PC-3 (cell line): Measurements from ENCODE around the gene LYVE1. TPM values are rescaled to one million over a fixed set of nuclear protein-coding genes. Genes with fewer than 3 reads are reported as not detected.

ENCODE experiments used
- ATAC-seq: fragments of 200-7000 bp; cut with Tn5 transposase; 2 replicates; pipeline ENCODE4 v1.9.1; 2020; ENCODE audit warnings: mild to moderate bottlenecking, moderate library complexity
- Bru-seq: library from RNA; stranded (reverse); fragments of 400-500 nt; gene quantifications from one replicate; lab custom pipeline; 2021; lab: Mats Ljungman, UMichigan
- BruChase-seq, 2 experiments: library from RNA; stranded (reverse); fragments of 400-500 nt; gene quantifications; one replicate each; lab custom pipeline; 2021; lab: Mats Ljungman, UMichigan
- BruUV-seq: library from RNA; stranded (reverse); fragments of 400-500 nt; replicated peaks from 2 replicates; lab custom pipeline; 2021; lab: Mats Ljungman, UMichigan
- CTCF ChIA-PET: fragments of 300-600 bp; sonication (Branson Sonifier 250); formaldehyde crosslinking; loops from one replicate; lab custom pipeline; 2022; ENCODE audit warnings: antibody characterized with exemption; lab: Charles Lee
- POLR2A ChIA-PET: fragments of 300-600 bp; sonication (Branson Sonifier 250); formaldehyde crosslinking; loops from one replicate; lab custom pipeline; 2022; ENCODE audit warnings: antibody characterized with exemption; ENCODE audit not compliant: unreplicated experiment; lab: Charles Lee
- DNase-seq: peaks from one replicate; pipeline ENCODE4 v3.0.0-alpha.2; 2015
- H2AFZ ChIP-seq: fragments of 300-600 bp; sonication (generic); 2 replicates; pipeline ENCODE4 v1.6.0; 2016; ENCODE audit warnings: antibody characterized with exemption, low read length
- H3F3A ChIP-seq: fragments of 300-600 bp; sonication (generic); one replicate; pipeline ENCODE4 v1.6.0; 2017; ENCODE audit warnings: antibody characterized with exemption, low read length, control low read depth, mild to moderate bottlenecking; ENCODE audit not compliant: unreplicated experiment
- H3K27ac ChIP-seq: fragments of 300-600 bp; sonication (generic); 2 replicates; pipeline ENCODE4 v1.5.1; 2016; ENCODE audit warnings: mild to moderate bottlenecking, low read length
- H3K27me3 ChIP-seq: fragments of 300-600 bp; sonication (generic); 2 replicates; pipeline ENCODE4 v1.6.1; 2016; ENCODE audit warnings: low read length, mixed read lengths
- H3K36me3 ChIP-seq: fragments of 300-600 bp; sonication (generic); 2 replicates; pipeline ENCODE4 v1.6.1; 2016; ENCODE audit warnings: low read depth, mixed run types, low read length, mixed read lengths
- H3K4me1 ChIP-seq: fragments of 300-600 bp; sonication (generic); 2 replicates; pipeline ENCODE4 v1.5.1; 2016; ENCODE audit warnings: low read length; ENCODE audit not compliant: insufficient read depth
- H3K4me2 ChIP-seq: fragments of 300-600 bp; sonication (generic); 2 replicates; pipeline ENCODE4 v1.6.0; 2016; ENCODE audit warnings: low read length
- H3K4me3 ChIP-seq: fragments of 300-600 bp; sonication (generic); 2 replicates; pipeline ENCODE4 v1.5.1; 2016; ENCODE audit warnings: mild to moderate bottlenecking, low read length, mixed read lengths
- H3K79me2 ChIP-seq: fragments of 300-600 bp; sonication (generic); 2 replicates; pipeline ENCODE4 v1.6.1; 2017; ENCODE audit warnings: low read length, mixed read lengths
- H3K9ac ChIP-seq: fragments of 300-600 bp; sonication (generic); 2 replicates; pipeline ENCODE4 v1.6.0; 2016; ENCODE audit warnings: mild to moderate bottlenecking, low read length
- H3K9me2 ChIP-seq: fragments of 300-600 bp; sonication (generic); replicated peaks from 2 replicates; pipeline ENCODE4 v1.6.1; 2016; ENCODE audit warnings: mixed run types, low read length, mixed read lengths
- H3K9me3 ChIP-seq: fragments of 300-600 bp; sonication (generic); 2 replicates; pipeline ENCODE4 v1.6.1; 2016; ENCODE audit warnings: low read length, mixed read lengths
- H4K20me1 ChIP-seq: fragments of 300-600 bp; sonication (generic); 2 replicates; pipeline ENCODE4 v1.6.1; 2016; ENCODE audit warnings: low read length, mixed read lengths
- EZH2 ChIP-seq: fragments of 300-600 bp; sonication (generic); IDR thresholded peaks from one replicate; pipeline ENCODE4 v1.6.1; 2017; ENCODE audit warnings: antibody characterized with exemption, mild to moderate bottlenecking, low read length; ENCODE audit not compliant: unreplicated experiment
- EZH2phosphoT487 ChIP-seq: fragments of 300-600 bp; sonication (generic); IDR thresholded peaks from 2 replicates; pipeline ENCODE4 v1.6.1; 2018; ENCODE audit warnings: mild to moderate bottlenecking, antibody characterized with exemption, low read length, borderline replicate concordance
- intact Hi-C: fragments of 100-400 bp; cut with micrococcal nuclease; formaldehyde crosslinking; loops from 2 replicates; pipeline ENCODE4 v1.9.0; 2023
- long read RNA-seq: library from polyadenylated mRNA; unstranded; transcript quantifications from one replicate; pipeline ENCODE4 v2.0.0, GENCODE V29; 2021; ENCODE audit not compliant: unreplicated experiment
- total RNA-seq: library from RNA; depleted of rRNA; stranded (reverse); fragments of >200 nt; gene quantifications from 2 replicates; pipeline ENCODE4 v1.2.3, GENCODE V29; 2014; rRNA removed
- TF ChIP-seq, protein P1 (sequence below): fragments of 300-600 bp; sonication (generic); conservative IDR thresholded peaks from 2 replicates; pipeline ENCODE4 v1.5.1; 2017; ENCODE audit warnings: antibody characterized with exemption, low read depth, mild to moderate bottlenecking, low read length

Gene LYVE1
- not detected in 2 replicates for total RNA-seq
- percentile 6 among the genes with signal in this experiment for Bru-seq, nascent RNA
- BruChase-seq, experiment 1, labeled RNA remaining after a 6-hour chase: not detected
- percentile 6 among the genes with signal in this experiment for BruChase-seq, experiment 2, labeled RNA remaining after a 2-hour chase
- long read RNA-seq: 0 reads

GRCh38 chr11:10568486-10568941 is at the start of gene LYVE1:
Gene LYVE1 (minus strand): TSS chr11:10568665. CDS start chr11:10568532, 133 bp downstream.
- Histone ChIP-seq H3K9ac (no peak within 1 kb of the TSS), H3K9me2 (no peaks in the 10 kb centered on the region), H3K27ac (no peak within 1 kb of the TSS), H4K20me1 (no peaks in the 10 kb centered on the region), H3K4me2 (no peak within 1 kb of the TSS), H3K4me1 (no peaks in the 10 kb centered on the region), H3K9me3 (no peaks in the 10 kb centered on the region), H3K36me3 (no peaks in the 10 kb centered on the region), H3F3A (no peaks in the 10 kb centered on the region), H2AFZ (no peak within 1 kb of the TSS), H3K27me3 (no peaks in the 10 kb centered on the region), H3K79me2 (no peaks in the 10 kb centered on the region), H3K4me3 (no peak within 1 kb of the TSS)
- ATAC-seq (no peak), DNase-seq (no peak)
- TF ChIP-seq EZH2phosphoT487: no peak
- TF ChIP-seq, protein P1, sequence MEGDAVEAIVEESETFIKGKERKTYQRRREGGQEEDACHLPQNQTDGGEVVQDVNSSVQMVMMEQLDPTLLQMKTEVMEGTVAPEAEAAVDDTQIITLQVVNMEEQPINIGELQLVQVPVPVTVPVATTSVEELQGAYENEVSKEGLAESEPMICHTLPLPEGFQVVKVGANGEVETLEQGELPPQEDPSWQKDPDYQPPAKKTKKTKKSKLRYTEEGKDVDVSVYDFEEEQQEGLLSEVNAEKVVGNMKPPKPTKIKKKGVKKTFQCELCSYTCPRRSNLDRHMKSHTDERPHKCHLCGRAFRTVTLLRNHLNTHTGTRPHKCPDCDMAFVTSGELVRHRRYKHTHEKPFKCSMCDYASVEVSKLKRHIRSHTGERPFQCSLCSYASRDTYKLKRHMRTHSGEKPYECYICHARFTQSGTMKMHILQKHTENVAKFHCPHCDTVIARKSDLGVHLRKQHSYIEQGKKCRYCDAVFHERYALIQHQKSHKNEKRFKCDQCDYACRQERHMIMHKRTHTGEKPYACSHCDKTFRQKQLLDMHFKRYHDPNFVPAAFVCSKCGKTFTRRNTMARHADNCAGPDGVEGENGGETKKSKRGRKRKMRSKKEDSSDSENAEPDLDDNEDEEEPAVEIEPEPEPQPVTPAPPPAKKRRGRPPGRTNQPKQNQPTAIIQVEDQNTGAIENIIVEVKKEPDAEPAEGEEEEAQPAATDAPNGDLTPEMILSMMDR: no peak
- BruUV-seq: no TSS peak
- intact Hi-C loops: no loop called here
- CTCF ChIA-PET: no interaction called here
- POLR2A ChIA-PET: no interaction called here

GRCh38 chr11:10617551-10617950 is 49.1 kb upstream of the LYVE1 start:
- ChIA-PET POLR2A (no interaction called here), CTCF (no interaction called here)
- Histone ChIP-seq H2AFZ (no peak overlapping the region), H3K4me2 (no peak overlapping the region), H3K9ac (no peak overlapping the region), H3K4me1 (no peaks in the 10 kb centered on the region), H3K36me3 (no peaks in the 10 kb centered on the region), H3K79me2 (no peaks in the 10 kb centered on the region), H3K4me3 (no peak overlapping the region), H3F3A (no peaks in the 10 kb centered on the region), H4K20me1 (no peaks in the 10 kb centered on the region), H3K27me3 (no peaks in the 10 kb centered on the region), H3K9me3 (no peaks in the 10 kb centered on the region), H3K27ac (no peak overlapping the region), H3K9me2 (no peaks in the 10 kb centered on the region)
- no peak for ATAC-seq
- TF ChIP-seq EZH2phosphoT487 (no peak), EZH2 (no peak)
- TF ChIP-seq, protein P1: no peak
- no TSS peak for BruUV-seq
- no peak for DNase-seq
- intact Hi-C loops: no loop called here

GRCh38 chr11:10611979-10612862 is 43.8 kb upstream of the LYVE1 start:
- no peaks in the 10 kb centered on the region for H3K36me3 ChIP-seq
- H2AFZ ChIP-seq: no peak overlapping the region
- TF ChIP-seq EZH2 (no peak), EZH2phosphoT487 (no peak)
- TF ChIP-seq, protein P1: no peak
- no peak overlapping the region for H3K4me2 ChIP-seq
- CTCF ChIA-PET: no interaction called here
- H3K9me2 ChIP-seq: no peaks in the 10 kb centered on the region
- no peaks in the 10 kb centered on the region for H3K79me2 ChIP-seq
- no peak overlapping the region for H3K9ac ChIP-seq
- no peaks in the 10 kb centered on the region for H3K4me1 ChIP-seq
- H3K27me3 ChIP-seq: 0 out of 2 replicates have a peak, but pooled peaks cover 8% of the 10 kb centered on the region
- no peak for ATAC-seq
- no peak overlapping the region for H3K4me3 ChIP-seq
- H3K9me3 ChIP-seq: no peaks in the 10 kb centered on the region
- no peaks in the 10 kb centered on the region for H4K20me1 ChIP-seq
- POLR2A ChIA-PET: no interaction called here
- no peaks in the 10 kb centered on the region for H3F3A ChIP-seq
- DNase-seq: no peak
- H3K27ac ChIP-seq: no peak overlapping the region
- intact Hi-C loops: no loop called here
- no TSS peak for BruUV-seq
